ENCODE results near the gene TSTD2.
"Not testable (repeated sequence)": the region's sequence is repeated elsewhere in the genome, so short reads cannot be mapped to it uniquely, and the experiment has no call there.

The TSTD2 gene

GRCh38 chr9:97629156-97629555 is 4.0 kb downstream of the TSTD2 start:
- no peak for DNase-seq

DNA sequence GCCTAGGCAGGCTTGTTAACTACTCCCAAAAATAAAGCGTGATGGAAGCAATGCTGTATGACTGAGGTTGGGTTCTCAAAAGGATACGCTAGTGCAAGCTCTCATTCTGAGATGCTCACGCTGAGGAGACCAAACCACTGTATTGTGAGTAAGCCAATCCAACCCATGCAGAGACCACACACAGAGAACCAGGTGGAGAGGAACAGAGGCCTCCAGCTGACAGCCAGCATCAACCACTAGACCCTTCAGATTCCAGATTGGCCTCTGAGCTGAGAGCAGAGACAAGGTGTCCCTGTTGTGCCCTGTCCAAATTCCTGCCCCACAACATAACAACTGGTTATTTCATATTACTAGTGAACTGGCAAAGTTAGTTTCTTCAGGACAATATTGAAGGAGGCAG is 4.5 kb downstream of the TSTD2 start:
- DNase-seq, result no peak

DNA sequence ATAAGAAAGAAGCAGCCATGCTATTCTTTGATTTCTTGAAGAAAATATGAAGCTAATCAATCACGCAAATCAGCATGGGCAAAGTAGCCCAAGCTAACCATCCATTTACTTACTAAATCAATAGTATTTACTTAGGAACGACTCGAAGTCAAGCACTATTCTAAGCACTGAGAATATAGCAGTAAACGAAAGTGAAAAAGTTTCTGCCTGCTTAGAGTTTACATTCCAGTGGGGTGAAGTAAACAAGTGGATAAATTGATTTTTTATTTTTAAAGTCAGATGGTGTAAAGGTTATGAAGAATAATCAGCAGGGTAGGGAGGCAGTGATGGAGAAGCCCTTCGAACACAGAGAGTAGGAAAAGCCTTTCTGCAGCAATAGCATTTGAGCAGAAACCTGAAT is 5.5 kb downstream of the TSTD2 start:
- no peak for DNase-seq

- DNase-seq, result no peak
Measured at GRCh38 chr9:97625620-97626019, 7.5 kb downstream of the TSTD2 start.

GRCh38 chr9:97623946-97624345 is 9.2 kb downstream of the TSTD2 start:
- DNase-seq, result no peak

GRCh38 chr9:97622483-97622882 is 10.7 kb downstream of the TSTD2 start:
- DNase-seq, result not testable (repeated sequence)

DNA sequence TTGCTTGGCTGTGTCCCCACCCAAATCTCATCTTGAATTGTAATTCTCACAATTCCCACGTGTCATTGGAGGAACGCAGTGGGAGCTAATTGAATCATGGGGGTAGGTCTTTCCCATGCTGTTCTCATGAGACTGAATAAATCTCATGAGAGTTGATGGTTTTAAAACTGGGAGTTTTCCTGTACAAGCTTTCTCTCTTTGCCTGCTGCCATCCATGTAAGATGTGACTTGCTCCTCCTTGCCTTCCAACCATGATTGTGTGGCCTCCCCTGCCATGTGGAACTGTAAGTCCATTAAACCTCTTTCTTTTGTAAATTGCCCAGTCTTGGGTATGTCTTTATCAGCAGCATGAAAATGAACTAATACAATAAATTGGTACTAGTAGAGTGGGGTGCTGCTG is 13.1 kb downstream of the TSTD2 start:
- DNase-seq, result not testable (repeated sequence)

DNA sequence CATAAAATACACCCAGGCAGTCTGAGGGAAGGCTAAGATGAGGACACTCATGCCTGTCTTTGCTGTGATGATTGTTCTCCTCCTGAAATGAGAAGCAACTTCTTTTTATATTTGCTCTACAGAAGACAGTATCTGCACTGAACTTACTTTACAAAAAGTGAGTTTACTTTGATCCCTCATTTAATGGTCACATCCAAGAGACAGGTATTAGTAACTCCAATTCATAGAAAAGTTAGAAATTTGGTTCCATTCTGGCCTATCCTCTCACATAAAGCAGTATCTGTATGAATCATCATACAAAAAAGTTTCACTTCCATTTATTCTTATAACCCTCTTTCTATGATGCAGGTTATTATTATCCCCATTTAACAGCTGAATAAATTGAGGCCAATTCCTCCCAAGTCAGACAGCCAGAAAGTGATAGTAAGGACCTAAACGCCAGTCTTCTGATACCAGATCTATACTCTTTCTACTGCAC is 15.2 kb downstream of the TSTD2 start:
- no peak for DNase-seq

DNA sequence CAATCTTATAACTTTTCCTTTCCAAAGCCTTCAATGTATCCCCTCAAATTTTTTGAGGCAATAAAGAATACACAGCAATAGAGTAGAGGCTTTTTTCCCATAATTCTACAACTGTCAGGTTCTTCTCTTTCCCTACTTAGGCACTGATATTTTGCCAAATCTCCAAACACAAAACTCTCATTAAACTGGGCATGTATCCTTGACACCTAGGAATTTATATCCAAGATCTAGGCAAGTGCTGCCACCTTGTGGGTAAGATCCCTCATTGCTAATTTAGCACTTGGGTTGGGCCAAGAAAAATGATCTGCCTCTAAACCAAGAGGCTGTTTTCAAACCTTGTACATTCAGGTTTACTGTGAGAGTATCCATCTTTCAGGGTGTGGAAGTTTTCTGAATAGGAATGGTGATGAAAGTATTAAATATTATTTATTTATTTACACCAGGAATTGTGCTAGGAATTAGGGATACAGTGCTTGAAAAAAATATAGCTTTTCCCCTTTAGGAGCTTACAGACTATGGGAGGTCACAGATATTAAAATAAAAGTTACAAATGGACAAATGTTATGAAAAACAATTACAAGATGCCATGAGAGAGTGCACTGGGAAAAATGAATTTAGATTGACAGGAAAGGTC is 17.6 kb downstream of the TSTD2 start:
- peak; percentile 84 for DNase-seq

DNA sequence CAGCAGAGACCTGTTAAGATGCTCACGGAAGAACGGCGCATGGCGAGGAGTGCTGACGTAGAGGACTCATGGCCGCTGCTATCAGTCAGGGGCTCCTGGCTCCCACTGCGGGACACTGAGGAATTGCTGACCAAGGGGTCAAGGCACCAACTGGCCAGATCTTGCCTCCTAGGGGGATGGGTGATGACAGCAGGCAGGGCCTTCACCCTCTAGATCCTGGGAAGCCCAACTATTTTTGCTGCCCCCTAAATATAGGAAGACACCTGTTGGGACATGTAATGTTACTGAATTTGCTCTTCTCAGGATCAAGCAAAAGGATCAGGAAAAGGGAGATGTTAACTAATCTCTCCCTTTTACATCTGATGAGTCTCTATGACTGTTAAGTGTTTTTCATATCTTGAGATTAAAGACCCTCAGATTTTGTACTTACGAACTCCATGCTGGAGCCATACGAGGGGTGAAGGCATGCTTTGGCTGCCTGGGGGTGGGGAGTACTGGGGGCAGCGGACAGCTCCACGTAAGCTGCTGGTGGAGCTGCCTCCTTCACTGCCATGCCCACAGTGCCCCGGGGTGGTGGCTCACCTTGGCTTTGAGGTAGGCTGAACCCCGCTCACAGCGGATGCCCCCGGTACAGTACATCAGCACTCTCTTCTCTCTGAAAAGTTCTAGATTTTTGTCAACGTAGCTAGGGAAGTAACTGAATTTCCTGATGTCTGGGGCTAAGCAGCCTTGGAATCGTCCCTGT is 28.1 kb downstream of the TSTD2 start:
- DNase-seq, result no peak

DNA sequence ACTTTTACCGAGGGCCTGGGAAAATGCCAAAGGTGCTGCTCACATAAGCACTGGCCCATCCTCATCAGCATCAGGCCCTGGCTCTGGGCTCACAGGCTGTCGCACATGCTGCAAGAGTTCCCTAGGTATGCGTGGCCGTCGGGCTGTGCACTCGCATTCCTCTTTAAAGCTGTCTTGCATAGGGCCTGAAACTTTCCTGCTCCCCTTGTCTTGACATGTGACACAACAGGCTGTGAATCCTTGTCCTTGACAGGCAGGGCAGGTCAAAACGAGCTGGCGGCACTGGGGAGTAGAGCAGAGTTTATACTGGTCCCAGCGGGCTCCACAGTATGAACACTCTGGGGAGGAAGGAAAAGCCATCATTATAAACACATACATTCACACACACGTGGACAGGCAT is 30.7 kb downstream of the TSTD2 start:
- DNase-seq, result no peak

- DNase-seq, result no peak
Measured at GRCh38 chr9:97601228-97601898, 31.8 kb downstream of the TSTD2 start.

DNA sequence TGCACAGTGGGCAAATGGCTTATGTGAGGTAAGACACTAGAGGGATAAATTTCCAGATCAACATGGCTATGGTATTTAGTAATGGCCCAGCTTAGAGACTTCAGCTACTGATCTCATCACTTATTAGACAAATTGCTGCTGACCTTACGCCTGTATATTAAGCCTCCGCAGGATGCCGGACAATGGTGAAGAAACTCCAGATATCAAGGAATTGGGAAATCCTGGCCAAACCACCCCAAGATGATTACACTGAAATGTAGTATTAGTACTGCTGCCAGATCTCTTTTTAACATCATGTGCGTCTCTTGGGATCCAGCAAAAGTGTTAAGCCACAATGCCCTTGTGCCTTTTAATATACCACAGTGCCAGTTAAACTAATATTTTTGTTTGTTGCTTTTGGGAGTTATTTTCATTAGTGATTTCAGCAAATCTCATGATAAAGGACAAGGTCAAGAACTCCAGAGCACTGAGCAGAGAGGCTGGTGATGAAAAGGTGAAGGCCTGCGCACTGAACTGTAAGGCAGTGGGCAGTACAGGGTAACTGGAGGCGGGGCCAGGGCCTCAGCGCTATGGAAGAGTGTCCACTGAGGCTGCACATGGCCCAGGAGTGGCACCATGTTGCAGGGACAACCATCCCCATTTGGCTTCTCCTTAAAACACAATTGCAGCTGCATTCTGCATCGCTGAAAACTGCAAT is 32.5 kb downstream of the TSTD2 start:
- DNase-seq, result no peak

DNA sequence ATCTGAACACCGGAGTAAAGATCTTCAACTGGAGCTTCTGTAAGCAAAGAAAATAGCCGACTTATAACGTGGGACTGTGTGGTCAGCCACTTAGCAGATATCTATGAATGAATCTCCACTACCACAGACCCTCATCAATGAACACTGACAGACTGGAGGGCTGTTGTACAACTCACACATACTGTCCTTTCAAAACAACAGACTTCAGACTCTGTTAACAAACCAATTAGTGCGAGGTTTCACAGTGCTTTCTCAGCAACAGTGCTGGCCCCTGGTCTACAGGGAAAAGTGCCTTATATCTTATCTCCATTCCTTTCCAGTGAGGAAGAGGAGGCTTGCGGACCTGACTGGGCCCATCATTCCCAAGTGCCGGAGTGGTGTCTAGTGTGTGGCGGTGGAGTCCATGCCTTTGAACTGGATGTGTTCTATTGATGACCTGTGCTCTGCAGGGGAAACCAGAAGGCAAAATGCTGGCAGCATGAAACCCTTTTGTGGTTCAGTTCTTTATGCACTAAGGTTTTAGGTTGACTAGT is 33.8 kb downstream of the TSTD2 start:
- no peak for DNase-seq

- DNase-seq, result peak; percentile 93
Measured at GRCh38 chr9:97598461-97599288, 34.5 kb downstream of the TSTD2 start.

DNA sequence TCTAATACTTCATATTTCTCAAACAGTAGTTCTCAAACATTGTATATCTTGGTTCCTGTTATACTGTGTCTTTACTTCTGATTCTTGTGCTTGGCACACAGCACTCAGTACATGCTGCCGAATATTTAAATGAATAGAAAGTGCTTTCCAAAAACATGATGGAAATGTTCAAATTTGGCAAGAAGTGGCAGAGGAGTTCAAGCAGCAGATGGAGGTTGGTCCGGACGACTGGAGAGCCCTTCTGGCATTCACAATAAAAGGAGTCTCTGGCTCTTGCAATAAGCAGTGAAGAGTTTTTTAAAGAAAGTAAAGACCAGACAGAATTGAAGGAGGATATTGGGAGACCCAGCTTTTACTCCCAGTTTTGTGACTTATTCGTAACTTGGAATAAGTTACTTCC is 36.3 kb downstream of the TSTD2 start:
- no peak for DNase-seq

DNA sequence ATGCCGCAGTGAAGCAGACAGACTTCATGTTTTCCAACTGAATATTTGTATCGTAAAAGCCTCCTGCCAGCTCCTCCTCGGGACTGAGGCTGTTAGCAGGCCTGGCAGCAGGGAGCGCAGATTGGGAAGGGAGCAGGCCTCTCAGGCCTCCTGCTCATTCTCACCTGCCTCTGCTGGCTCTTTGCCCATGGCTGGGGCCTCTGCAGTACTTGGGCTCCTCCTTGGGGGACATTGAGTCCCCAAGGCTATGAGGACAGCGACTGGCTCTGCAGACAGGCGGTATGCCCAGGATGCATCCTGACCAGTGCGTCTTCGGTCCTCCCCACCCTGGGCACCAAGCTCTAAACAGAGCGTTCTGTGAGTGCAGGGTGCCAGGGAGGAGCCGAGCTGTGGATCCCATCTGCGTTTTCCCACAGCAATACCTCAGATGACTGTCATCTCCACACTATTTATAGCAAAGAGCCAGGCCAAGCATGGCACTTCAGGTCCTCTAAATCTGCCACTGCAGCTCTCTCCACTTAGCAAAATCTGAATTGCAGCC is 38.7 kb downstream of the TSTD2 start:
- no peak for DNase-seq

DNA sequence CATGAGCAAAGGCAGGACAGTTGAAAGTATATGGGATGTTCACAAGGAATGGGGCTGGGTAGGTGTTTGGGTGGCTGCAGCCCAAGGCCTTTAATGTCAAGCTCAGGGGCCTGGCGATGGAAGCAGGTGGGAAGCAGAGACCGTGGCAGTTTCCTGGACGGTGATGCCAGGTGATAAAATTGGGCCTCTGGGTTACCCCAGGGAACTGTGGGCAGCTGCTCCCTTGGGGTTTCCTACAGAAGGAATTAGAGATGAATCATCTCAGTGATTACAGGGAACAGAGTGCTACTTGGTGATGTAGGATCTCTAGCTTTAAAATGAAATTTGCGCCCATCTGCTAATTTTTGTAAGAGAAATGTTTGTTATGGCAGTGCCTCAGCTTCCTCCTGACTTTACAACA is 39.2 kb downstream of the TSTD2 start:
- DNase-seq, result no peak

DNA sequence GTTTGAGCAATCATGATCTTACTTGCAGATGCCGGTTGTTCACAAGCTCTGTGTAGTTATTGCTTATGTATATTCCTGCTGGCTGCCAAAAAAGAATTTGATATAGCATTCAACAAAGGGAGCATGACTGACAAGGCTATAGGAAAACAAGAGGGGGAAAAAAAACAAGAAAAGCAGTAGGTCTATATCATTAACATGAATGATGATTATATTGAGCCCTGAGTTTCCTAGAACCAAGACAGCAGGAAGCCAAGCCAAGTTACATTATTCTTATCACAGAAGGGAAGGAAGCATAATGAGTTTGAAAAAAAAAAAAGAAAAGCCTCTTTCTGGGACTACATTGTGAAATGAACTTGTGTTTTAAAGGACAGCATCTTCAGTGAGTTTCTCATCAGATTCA is 41.0 kb downstream of the TSTD2 start:
- DNase-seq, result no peak

DNA sequence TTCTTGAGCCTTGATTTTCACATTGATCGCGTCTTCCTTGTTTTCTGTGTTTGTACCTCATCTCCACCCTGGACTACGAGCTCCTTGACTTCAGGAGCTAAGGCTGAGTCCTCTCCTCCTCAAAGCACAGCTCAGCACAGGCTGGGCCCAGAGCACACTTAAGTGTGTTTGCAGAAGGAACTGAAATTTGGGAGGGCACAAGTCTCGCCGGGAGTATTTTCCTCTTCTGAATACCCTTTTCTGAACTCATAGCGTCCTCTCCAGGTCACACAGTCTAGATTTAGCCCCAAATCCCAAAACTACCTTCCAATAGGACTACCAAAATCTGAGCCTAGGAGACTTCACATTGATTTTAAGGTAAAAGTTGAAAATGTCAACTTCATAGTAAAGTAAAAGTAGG is 41.6 kb downstream of the TSTD2 start:
- DNase-seq, result no peak

DNA sequence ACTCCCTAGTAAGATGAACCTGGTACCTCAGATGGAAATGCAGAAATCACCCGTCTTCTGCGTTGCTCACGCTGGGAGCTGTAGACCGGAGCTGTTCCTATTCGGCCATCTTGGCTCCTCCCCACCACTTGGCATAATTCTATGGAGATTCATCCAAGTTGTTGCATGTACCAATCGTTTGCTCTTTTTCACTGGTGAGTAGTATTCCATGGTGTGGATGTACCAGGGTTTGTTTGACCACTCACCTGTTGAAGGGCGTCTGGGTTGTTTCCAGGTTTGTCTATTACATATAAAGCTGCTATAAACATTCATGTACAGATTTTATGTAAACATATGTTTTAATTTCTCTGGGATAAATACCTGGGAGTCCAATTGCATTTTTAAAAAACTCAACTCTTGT is 46.3 kb downstream of the TSTD2 start:
- DNase-seq, result not testable (repeated sequence)

DNA sequence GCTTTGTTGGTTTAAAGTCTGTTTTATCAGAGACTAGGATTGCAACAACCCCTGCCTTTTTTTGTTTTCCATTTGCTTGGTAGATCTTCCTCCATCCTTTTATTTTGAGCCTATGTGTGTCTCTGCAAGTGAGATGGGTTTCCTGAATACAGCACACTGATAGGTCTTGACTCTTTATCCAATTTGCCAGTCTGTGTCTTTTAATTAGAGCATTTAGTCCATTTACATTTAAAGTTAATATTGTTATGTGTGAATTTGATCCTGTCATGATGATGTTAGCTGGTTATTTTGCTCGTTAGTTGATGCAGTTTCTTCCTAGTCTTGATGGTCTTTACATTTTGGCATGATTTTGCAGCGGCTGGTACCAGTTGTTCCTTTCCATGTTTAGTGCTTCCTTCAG is 48.4 kb downstream of the TSTD2 start:
- DNase-seq, result not testable (repeated sequence)
